Measurements from ENCODE around the gene GJB6. TPM values are rescaled to one million over a fixed set of nuclear protein-coding genes. Genes with fewer than 3 reads are reported as not detected.

GJB6 gene
- total and polyA plus RNA-seq, 2 of the 4 experiments (the other 2 are of a cell fraction): not detected

- H3K4me1 ChIP-seq (ENCODE audit: control insufficient read depth, insufficient read depth, low read length): peaks cover 6% of the 10 kb centered on the region
- intact Hi-C loops (cut with micrococcal nuclease) (loop anchor here (10.0 kb wide), 1 partner anchor 634 kb away; no protein-coding TSS in a partner anchor), dilution Hi-C loops (cut with HindIII; ENCODE audit: low sequenced_read_pairs, unreplicated experiment) (loop anchor here (10.0 to 25.0 kb wide), 2 partner anchors 297 to 654 kb away; no protein-coding TSS in a partner anchor), in situ Hi-C loops (cut with MboI; ENCODE audit: low sequenced_read_pairs) (loop anchor here (25.0 kb wide), 3 partner anchors 522 to 1297 kb away; partner anchors contain the start of gene IL17D)
- peaks cover 2% of the 10 kb centered on the region; the same call in 1 of the 2 replicates for H3K9me3 ChIP-seq (ENCODE audit: control insufficient read depth, insufficient read depth, low read length)
- H3K23ac ChIP-seq (ENCODE audit: low read depth, low read length): no peak overlapping the region
- peak overlapping the region; percentile 35 for H2AK5ac ChIP-seq (ENCODE audit: low read depth, low read length)
- CTCF ChIA-PET: interaction anchor here (1.3 kb wide), 1 partner anchor 8 kb away, joined by 3 read pairs; no protein-coding TSS in a partner anchor
- ATAC-seq (ENCODE audit: low read depth) (peak; percentile 74), DNase-seq (peak; percentile 90)
- H3K4me3 ChIP-seq (ENCODE audit: insufficient read depth, low read depth, low read length): no peak overlapping the region
- no peak for TF ChIP-seq RAD21 (IDR thresholded peaks at IDR 0.05; ENCODE audit: low read length)
- 0 out of 2 replicates have a peak, but pooled peaks have one; percentile 17 for TF ChIP-seq FOS (IDR thresholded peaks at IDR 0.05; ENCODE audit: low read depth, low read length)
- H2BK15ac ChIP-seq (ENCODE audit: low read depth, low read length): no peak overlapping the region; the same call in 2 of the 3 replicates
- H3K14ac ChIP-seq (replicated peaks; ENCODE audit: low read depth, low read length): no peak overlapping the region
- no peaks in the 10 kb centered on the region for H3K36me3 ChIP-seq (ENCODE audit: control insufficient read depth, insufficient read depth, low read length)
- no peak overlapping the region for H3K9ac ChIP-seq (ENCODE audit: low read depth, low read length)
- no peak overlapping the region for H4K5ac ChIP-seq (ENCODE audit: low read depth, low read length)
- H4K20me1 ChIP-seq (ENCODE audit: insufficient read depth, low read length): no peaks in the 10 kb centered on the region
- H3K56ac ChIP-seq (ENCODE audit: extremely low read depth, insufficient read depth, low read length): no peak overlapping the region
- 68% methylated on average over 11 of the region's 16 CpGs; no CpG with 5 or more reads in 1 of the 2 experiments for WGBS, 2 experiments (ENCODE audit: extremely low coverage in 2 of 2, insufficient read length in 1 of 2)
- H3K79me1 ChIP-seq (ENCODE audit: low read depth in 1 of 2, low read length in 2 of 2): no peaks in the 10 kb centered on the region
- H3K4ac ChIP-seq (ENCODE audit: low read depth, low read length): no peak overlapping the region
- H2AFZ ChIP-seq (replicated peaks; ENCODE audit: low read length, poor library complexity): no peak overlapping the region
- no peak overlapping the region for H2BK20ac ChIP-seq (ENCODE audit: low read depth, low read length)
- peak overlapping the region; percentile 25; the same call in 1 of the 2 replicates for H2BK120ac ChIP-seq (ENCODE audit: low read depth, low read length)
- BruUV-seq (replicated peaks): no TSS peak
- 0 out of 2 replicates have a peak, but pooled peaks cover 2% of the 10 kb centered on the region for H3K9me1 ChIP-seq (ENCODE audit: insufficient read depth, low read length)
- no peak overlapping the region for H3K4me2 ChIP-seq (ENCODE audit: low read depth, low read length)
- no peak overlapping the region; the same call in 1 of the 2 replicates for H4K91ac ChIP-seq (ENCODE audit: insufficient read depth, low read depth, low read length)
- no peak overlapping the region for H4K8ac ChIP-seq (ENCODE audit: low read depth in 2 of 2, low read length in 2 of 2)
- no peak overlapping the region for H2AK9ac ChIP-seq (replicated peaks; ENCODE audit: low read depth, low read length, poor library complexity)
- H3K18ac ChIP-seq (ENCODE audit: low read depth, low read length): no peak overlapping the region
- peaks cover 47% of the 10 kb centered on the region for H3K27me3 ChIP-seq (ENCODE audit: control insufficient read depth, insufficient read depth, low read length)
- POLR2A ChIA-PET (ENCODE audit: unreplicated experiment): no interaction called here
- no peak overlapping the region for H3K27ac ChIP-seq (ENCODE audit: insufficient read depth, low read length)
- no peak overlapping the region for H2BK5ac ChIP-seq (ENCODE audit: low read depth, low read length, poor library complexity, severe bottlenecking)
Observed at GRCh38 chr13:20190481-20191310, 41.4 kb downstream of the GJB6 start.

All from IMR-90 (cell line).